HL-60/S4 (cell line): ENCODE results near the gene VTI1A.

ENCODE experiments used
- in situ Hi-C: fragments of 300-500 bp; cut with MboI; formaldehyde crosslinking; loops from 2 replicates; pipeline ENCODE4 v1.14.3; 2022; ENCODE audit warnings: low sequenced_read_pairs

VTI1A gene

GRCh38 chr10:112666094-112666493 lies 219.1 kb downstream of the VTI1A start:
- in situ Hi-C loops, result no loop called here

GRCh38 chr10:112669989-112670388 lies 223.0 kb downstream of the VTI1A start:
- in situ Hi-C loops, result no loop called here

GRCh38 chr10:112671743-112672142 lies 224.7 kb downstream of the VTI1A start:
- in situ Hi-C loops, result no loop called here

DNA sequence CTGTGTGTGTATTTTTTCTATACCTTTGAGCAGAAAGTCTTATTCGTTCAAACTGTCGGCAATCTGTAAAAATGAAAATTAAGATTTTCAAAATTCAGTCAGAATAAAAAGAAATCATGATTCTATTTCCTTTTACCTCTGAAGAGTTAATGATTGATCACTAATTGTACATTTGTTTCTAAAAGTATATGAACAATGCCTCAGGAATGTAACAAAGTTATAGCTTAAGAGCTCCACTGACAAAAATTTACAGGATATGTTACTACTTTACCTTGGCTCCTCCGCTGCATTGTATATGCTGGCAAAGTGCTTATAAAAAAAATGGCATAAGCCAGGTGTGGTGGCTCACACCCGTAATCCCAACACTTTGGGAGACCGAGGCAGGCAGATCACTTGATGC lies 225.7 kb downstream of the VTI1A start:
- in situ Hi-C loops, result no loop called here

DNA sequence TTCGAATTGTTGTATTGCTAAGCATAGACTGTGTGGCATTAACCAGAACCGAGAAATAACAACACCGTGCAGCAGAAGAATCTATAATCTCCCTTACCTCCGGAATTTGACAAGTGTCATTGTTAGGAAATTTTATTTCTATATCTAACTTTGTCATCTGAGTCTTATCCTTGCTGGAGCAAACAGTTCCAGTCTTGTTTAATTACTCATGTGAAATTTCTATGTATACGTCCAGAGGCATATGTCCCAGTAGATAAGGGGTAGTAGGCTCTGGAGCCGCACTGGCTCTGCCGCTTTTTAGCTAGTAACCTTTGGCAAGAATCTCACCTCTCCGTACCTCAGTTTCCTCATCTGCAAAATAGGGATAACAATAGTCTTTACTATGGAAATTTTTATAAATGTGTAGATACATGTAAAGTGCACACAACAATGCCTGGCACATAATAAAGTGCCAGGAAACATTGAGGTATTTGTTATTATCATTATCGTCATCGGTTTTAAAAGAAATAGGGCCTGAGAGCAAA lies 228.6 kb downstream of the VTI1A start:
- in situ Hi-C loops, result no loop called here

GRCh38 chr10:112677689-112678088 lies 230.7 kb downstream of the VTI1A start:
- in situ Hi-C loops, result no loop called here

DNA sequence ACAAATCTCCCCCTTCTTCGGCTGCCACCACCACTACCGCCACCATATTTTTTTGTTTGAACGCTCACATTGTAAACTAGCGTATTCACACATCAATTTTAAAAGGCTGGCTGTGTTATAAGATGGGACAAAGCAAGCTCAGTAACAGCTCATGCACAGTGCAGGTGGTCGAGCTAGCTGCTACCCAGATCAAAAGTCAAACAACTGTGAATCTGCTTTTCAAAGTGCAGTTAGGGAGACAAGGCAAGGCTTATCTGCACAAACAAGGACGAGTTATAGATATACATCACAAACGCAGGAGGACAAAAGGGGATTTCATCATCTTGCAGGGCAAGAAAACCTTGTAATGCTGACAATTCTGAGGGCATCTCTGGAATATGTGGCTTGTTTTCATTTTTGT lies 231.6 kb downstream of the VTI1A start:
- in situ Hi-C loops, result no loop called here

DNA sequence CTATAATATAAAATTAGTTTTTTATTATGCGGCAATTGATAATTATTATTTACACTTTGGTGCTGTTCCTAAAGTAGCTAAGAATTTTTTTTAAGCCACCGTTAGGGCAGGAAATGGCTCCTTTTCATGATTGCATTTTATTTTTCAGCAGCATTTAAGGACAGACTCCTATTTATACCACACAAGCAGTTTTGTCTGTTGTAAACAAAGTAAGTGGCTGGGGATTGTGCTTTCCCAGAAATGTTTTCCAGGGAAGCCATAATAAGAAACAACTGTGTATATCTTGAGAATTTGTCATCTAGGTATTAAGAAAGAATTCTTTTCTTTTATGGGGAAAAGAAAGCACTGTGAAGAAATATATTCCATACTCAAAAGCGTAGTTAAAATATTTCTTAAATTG lies 232.0 kb downstream of the VTI1A start:
- in situ Hi-C loops, result no loop called here

DNA sequence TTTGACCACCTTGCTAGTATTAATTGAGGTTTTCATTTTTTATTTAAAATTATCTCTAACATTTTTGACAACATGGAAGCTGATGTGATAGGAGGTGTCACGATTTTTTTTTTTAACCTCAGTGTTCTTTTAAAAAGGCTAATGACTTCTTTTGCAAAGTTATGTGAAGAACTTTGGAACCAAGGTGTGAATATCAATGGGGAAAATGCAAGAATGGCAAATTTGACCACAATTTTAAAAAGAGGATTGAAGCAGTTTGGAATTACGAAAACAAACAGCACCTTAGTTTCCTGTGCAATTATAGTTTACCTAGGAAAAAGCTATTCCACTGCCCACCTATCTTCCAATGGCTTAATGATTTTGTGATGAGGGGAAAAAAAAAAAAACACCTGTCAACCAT lies 232.4 kb downstream of the VTI1A start:
- in situ Hi-C loops, result no loop called here

GRCh38 chr10:112680586-112680985 lies 233.6 kb downstream of the VTI1A start:
- in situ Hi-C loops, result no loop called here

GRCh38 chr10:112687647-112688046 lies 240.6 kb downstream of the VTI1A start:
- in situ Hi-C loops, result no loop called here

DNA sequence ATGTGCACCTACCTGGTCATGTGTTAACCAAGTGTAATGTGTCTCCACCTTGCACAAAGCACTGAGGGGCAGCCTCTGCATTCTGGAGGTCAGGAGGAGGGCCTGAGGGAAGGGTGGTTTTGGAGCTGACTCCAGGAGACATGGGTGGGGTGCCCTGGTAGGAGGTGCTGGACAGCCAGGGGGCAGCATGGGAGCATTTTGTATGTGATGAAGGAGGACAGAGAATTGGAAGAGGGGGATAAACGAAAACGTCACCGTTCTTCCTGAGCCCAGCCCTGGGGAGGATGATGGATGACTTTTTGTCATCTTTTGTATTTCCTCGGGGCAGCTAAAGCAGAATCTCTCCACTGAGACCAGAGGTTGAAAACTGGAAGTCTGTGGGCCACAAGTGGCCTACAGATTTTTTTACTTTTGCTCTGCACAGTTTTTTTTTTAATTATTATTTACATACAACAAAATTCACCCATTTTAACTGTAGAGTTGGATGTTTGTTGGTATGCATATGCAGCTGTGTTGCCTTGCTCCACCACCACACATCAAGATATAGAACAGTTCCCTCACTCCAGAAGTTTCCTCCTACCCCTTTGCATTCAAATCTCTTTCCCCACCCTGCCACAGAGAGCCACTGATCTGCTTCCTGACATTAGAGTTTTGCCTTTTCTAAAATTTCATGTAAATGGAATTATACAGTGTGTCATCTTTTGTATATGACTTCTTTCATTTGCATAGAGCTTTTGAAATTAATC lies 242.5 kb downstream of the VTI1A start:
- in situ Hi-C loops, result no loop called here

DNA sequence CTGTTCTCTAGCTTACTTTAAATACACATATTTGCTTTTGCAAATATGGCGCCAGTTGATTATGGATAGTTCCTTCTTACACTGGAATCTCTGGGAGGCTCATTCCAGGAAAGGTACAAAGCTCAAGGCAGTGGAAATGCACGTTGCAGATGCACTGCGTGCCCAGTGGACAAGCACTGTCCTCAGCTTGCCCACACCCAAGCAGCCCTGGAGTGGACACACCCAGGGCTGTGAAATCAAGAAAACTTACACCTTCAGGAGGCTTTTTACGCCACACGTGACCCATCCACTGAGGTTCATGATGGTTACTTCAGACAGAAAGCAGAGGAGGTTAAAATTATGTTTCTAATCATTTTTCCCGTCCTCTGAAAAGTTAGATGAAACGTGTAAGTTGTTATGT lies 248.5 kb downstream of the VTI1A start:
- in situ Hi-C loops, result no loop called here

GRCh38 chr10:112696592-112696991 lies 249.6 kb downstream of the VTI1A start:
- in situ Hi-C loops, result no loop called here

- in situ Hi-C loops, result no loop called here
Measured at GRCh38 chr10:112698133-112698817, 251.3 kb downstream of the VTI1A start.

- in situ Hi-C loops, result no loop called here
Measured at GRCh38 chr10:112698818-112699164, 251.8 kb downstream of the VTI1A start.

DNA sequence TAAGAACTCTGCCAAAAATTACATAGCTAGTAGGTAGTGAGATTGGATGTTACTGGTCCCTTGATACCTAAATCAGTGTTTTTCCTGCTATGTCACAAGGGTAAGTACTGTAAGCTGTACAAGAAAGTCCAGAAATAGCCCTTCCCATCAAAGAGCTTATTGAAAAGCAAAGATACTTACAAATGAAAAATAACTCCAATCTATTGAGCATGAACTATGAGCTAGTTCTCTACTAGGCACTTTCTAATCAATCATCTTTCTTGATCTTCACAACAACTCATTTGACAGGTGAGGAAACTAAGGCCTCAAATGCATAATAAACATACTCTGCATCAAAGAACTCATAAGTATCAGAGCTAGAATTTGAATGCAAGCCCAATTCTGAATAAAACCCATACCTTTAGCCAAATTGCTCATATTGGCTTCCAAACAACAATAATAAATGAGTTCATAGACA lies 253.2 kb downstream of the VTI1A start:
- in situ Hi-C loops, result no loop called here

DNA sequence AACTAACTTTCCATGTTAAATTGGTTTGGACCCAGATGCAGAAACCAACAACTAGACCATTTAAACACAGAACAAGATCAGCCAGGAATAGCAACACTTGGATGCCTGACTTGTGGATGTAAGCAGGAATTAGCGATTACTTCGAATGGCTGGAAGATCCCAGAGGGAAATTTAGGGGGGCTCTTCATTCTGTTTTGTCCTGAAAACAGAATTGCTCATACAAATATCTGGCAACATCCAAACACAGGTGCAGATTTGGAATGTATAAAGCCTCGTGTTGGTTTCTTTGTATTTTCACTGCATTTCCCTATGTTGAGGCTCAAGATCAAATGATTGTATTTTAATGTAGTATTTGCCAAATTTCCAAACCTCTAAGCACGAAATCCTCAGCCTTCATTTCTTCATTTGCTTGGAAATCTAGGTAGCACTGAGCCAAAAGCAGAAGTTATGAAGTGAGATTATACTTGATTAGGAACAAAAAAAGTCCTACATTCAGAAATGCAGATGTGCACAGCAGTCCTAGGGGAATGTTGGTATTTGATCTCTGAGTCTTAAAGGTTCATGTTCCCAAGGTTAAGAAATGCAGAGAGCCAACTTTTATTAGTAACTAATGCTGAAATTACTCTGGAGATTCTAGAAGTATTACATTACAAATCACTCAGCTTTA lies 254.3 kb downstream of the VTI1A start:
- in situ Hi-C loops, result no loop called here

- in situ Hi-C loops, result no loop called here
Measured at GRCh38 chr10:112701878-112702255, 254.9 kb downstream of the VTI1A start.

- in situ Hi-C loops, result no loop called here
Measured at GRCh38 chr10:112706577-112706976, 259.6 kb downstream of the VTI1A start.

- in situ Hi-C loops, result no loop called here
Measured at GRCh38 chr10:112708461-112708860, 261.4 kb downstream of the VTI1A start.

GRCh38 chr10:112710528-112710927 lies 263.5 kb downstream of the VTI1A start:
- in situ Hi-C loops, result no loop called here
